Stomach (tissue), 4 donors: ENCODE measurements around the gene UPF1.

ENCODE experiments used
- EP300 ChIP-seq: sonication (generic); formaldehyde crosslinking; IDR thresholded peaks from one replicate; pipeline ENCODE4 v1.6.1; 2017; ENCODE audit warnings: antibody characterized with exemption
- POLR2A ChIP-seq, 4 donors: fragments of 450-650 bp; IDR thresholded peaks; one replicate each; pipeline ENCODE4 v1.6.1; 2016; ENCODE audit warnings: antibody characterized with exemption in 4 of 4, control low read depth in 2 of 4, mild to moderate bottlenecking in 1 of 4, moderate library complexity in 1 of 4
- POLR2AphosphoS5 ChIP-seq, 3 donors: sonication (generic); formaldehyde crosslinking; IDR thresholded peaks; one replicate each; pipeline ENCODE4 v1.6.1; 2016; ENCODE audit warnings: antibody characterized with exemption in 3 of 3
- TF ChIP-seq, protein P1 (sequence below), 7 experiments: fragments of 450-650 bp in 4 of 7; fragments of 200-600 bp in 3 of 7; sonication (generic) in 3 of 7; IDR thresholded peaks; one replicate each; pipeline ENCODE4 v1.5.1; 2016 to 2019; ENCODE audit warnings: antibody characterized with exemption in 7 of 7, control low read depth in 2 of 7, mild to moderate bottlenecking in 1 of 7

DNA sequence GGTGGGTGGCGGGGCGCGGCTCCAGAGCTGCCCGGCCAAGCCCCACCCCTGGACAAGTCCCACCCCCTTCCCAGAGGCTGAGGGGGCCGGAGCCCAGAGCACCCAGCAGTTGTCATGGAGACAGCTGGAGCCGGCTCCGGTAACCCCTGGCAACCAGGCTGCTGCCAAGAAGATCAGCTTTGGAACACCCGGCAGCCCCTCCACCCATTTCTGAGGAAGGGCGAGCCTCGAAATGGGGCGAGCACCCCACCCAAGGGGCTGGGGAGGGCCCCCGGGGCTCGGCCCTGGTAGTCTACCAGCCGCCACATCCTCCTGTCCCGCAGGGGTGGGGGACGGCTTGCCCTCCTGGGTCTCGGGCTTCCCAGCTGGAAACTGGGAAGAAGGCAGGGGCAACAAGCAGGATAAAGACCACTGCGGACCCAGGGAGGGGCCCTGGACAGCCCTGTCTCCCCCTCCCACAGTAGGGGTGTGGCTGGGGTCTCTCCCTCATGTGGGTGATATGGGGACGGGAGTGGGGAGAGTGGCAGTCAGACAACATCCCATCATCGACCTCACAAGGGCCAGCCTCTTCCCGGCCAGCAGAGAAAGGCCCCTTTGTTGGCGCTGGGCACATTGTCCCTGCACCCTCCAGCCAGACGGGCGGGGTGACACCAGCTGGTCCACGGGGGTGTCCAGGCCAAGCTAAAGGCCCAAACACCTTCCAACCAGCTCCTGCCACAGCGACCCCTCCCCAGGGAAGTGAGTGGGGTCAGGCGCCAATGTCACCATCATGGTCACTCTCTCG is 62.7 kb downstream of the UPF1 start:
- TF ChIP-seq POLR2AphosphoS5 (IDR thresholded peaks at IDR 0.05) (no peak), EP300 (no peak), POLR2A (IDR thresholded peaks at IDR 0.05) (no peak)
- TF ChIP-seq, protein P1, sequence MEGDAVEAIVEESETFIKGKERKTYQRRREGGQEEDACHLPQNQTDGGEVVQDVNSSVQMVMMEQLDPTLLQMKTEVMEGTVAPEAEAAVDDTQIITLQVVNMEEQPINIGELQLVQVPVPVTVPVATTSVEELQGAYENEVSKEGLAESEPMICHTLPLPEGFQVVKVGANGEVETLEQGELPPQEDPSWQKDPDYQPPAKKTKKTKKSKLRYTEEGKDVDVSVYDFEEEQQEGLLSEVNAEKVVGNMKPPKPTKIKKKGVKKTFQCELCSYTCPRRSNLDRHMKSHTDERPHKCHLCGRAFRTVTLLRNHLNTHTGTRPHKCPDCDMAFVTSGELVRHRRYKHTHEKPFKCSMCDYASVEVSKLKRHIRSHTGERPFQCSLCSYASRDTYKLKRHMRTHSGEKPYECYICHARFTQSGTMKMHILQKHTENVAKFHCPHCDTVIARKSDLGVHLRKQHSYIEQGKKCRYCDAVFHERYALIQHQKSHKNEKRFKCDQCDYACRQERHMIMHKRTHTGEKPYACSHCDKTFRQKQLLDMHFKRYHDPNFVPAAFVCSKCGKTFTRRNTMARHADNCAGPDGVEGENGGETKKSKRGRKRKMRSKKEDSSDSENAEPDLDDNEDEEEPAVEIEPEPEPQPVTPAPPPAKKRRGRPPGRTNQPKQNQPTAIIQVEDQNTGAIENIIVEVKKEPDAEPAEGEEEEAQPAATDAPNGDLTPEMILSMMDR (IDR thresholded peaks at IDR 0.05), result no peak
